Measurements from ENCODE around the gene POLD2.

The POLD2 gene

DNA sequence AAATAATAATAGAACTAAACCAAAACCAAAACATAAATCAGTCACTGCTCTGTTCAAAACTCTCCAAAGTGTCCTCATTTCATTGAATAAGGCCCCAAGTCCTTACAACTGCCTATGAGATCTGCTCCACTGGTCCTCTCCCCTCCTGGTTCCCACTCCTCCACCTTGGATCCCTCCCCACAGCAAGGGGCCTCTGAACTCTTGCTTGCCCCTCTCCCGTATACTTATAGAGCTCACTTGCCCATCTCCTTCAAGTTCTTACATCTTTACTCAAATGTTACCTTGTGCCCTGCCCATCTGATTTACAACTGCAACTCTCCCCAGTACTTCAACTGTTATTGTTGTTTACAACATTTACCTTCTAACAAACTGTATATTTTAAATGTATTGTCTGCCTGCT lies 819 bp downstream of the POLD2 start:
- H3K4me3 ChIP-seq (ENCODE audit: low read length), result peak overlapping the region; percentile 65
- TF ChIP-seq, protein P1, sequence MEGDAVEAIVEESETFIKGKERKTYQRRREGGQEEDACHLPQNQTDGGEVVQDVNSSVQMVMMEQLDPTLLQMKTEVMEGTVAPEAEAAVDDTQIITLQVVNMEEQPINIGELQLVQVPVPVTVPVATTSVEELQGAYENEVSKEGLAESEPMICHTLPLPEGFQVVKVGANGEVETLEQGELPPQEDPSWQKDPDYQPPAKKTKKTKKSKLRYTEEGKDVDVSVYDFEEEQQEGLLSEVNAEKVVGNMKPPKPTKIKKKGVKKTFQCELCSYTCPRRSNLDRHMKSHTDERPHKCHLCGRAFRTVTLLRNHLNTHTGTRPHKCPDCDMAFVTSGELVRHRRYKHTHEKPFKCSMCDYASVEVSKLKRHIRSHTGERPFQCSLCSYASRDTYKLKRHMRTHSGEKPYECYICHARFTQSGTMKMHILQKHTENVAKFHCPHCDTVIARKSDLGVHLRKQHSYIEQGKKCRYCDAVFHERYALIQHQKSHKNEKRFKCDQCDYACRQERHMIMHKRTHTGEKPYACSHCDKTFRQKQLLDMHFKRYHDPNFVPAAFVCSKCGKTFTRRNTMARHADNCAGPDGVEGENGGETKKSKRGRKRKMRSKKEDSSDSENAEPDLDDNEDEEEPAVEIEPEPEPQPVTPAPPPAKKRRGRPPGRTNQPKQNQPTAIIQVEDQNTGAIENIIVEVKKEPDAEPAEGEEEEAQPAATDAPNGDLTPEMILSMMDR (conservative IDR thresholded peaks at IDR 0.05; ENCODE audit: low read depth, low read length), result no peak
- DNase-seq (ENCODE audit: low read depth), result no peak

DNA sequence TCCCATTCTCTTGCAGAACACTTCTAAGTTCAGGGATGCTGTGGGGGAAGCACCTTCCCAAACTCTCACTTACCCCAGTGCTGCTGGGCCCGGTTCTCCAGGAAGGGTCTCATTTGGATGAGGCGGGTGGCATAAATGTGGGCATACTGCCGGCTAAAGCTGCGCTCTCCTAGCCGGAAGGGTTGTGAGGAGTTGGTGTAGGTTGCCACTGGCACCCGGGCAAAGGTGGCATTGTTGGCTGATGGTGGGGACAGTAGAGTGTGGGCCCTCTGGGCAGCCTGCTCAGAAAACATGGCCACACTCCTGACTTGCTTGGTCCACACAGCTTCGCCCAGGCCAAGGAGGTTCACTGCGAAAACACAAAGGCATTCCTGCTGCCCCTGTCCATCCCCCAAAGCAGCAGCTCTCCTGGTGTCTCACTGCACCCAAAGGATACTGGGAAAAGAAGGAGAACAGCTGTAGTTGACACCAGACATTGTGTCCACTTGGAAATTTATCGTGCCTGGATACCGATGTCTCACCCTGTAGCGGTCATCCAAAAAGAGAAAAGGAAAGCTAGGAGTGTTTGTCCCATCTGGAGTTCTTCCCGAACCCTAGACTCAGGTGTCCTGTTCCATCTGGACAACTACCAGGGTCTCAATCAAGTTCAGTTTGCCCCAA lies 1.5 kb downstream of the POLD2 start:
- no peak overlapping the region for H3K4me3 ChIP-seq (ENCODE audit: low read length)

DNA sequence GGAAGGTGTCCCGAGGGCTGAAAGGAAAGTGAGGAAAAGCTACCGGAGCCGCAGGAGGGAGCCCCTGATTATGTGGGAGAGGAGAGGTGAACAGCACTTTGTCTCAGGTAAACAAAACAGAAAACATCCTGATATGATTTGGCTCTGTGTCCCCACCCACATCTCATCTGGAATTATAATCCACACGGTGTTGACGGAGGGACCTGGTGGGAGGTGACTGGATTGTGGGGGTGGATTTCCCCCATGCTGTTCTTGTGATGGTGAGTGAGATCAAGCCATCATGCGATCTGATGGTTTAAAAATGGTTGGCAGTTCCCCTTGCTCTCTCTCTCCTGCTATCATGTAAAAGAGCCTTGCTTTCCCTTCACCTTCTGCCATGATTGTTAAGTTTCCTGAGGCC lies 3.0 kb downstream of the POLD2 start:
- TF ChIP-seq, protein P1 (conservative IDR thresholded peaks at IDR 0.05; ENCODE audit: low read depth, low read length), result no peak
- DNase-seq (ENCODE audit: low read depth), result no peak
- H3K4me3 ChIP-seq (ENCODE audit: low read length), result no peak overlapping the region

More for the DNA sequence above, 1.5 kb downstream of the POLD2 start:
- TF ChIP-seq, protein P1 (conservative IDR thresholded peaks at IDR 0.05; ENCODE audit: low read depth, low read length), result no peak
- no peak for DNase-seq (ENCODE audit: low read depth)

DNA sequence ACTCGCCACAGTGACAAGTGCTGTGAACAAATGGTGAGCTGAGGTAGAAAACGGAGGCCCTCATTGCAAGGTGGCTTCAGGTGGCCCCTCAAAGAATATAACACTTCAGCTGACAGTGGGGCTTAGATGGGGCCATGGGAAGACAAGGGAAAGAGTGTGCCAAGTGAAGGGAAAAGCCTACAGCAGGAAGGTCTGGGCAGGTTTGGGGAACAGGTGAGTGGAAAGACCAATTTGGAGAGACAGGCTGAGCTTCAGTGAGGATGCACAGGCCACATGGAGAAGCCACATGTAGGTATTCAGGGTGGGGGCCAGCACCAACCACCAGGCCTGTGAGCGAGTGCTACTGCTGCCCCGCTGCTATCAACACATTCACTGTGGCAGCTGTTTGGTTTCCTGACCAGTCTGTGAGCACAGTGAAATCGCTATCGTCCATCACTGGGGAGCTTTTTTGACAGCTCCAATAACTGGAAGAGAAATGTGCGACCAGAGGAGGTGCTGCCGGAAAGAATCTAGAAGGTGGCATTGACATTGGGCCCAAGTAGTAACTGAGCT lies 3.4 kb downstream of the POLD2 start:
- no peak overlapping the region for H3K4me3 ChIP-seq (ENCODE audit: low read length)
- no peak for DNase-seq (ENCODE audit: low read depth)
- TF ChIP-seq, protein P1 (conservative IDR thresholded peaks at IDR 0.05; ENCODE audit: low read depth, low read length), result no peak

DNA sequence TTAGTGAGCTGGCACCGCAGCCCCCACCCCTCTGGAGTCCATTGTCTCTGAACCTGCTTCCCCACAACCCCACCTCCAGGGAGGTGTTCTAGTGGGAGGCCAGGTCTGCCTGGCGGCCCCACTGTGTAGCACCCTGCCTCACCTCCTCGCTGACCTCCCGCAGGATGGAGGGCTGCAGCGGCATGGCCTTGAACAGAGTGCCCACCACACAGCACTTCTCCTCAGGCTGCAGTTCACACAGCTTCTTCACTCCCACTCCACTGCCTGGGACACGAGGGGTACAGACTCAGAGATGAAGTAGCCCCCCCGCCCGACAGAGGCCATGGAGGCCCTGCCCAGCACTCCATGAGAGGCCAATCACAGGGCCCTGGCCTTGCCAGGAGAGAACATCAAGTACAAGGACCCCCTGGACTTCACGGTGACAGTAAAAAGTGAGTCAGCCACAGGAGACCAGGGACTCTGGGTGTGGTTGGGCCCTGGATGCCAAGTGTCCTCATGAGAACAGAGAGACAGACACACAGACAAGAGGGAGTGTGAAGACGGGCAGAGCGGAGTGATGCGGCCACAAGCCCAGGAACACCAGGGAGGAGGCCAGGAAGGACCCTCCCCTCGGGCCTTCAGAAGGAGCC lies 5.4 kb downstream of the POLD2 start:
- no peak overlapping the region for H3K4me3 ChIP-seq (ENCODE audit: low read length)
- DNase-seq (ENCODE audit: low read depth), result no peak
- TF ChIP-seq, protein P1 (conservative IDR thresholded peaks at IDR 0.05; ENCODE audit: low read depth, low read length), result no peak

DNA sequence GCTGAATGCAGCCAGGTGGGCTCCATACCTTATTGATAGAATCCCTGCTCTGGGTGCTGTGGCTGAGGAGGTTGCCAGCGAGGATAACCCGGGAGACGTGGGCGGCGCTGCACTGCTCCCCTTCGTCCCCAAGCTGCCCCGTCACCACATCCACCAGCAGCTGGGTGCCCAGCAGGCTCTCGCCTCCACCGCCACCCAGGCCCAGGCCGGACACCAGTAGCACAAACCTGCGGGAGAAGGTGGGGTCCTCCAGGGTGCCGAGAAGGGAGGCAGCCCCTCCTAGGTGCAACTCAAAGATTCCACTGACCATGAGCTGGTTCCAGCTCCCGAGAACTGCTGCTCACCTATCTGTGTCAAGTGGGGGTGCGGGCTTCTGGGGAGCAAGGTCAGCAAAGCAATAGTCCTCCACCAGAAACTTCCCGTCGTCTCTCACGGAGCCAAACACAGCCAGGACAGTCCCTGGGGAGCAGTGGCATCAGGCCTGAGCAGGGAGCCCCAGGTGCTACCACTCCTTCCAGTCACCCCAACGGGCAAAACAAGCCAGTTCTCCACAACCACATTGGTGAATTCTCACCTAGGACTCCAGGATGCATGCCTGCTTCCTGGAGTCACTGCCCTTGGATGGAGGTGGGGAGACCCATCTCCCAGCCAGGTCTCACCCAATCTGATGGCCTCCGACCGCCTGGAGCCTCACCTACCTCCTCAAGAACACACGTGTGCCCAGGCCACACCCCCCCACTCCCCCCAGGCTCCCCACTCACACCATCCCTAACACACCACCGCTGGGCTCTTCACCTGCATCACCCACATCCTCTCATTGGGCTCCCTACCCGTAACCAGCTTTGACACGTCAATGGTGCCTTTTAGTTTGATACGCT lies 6.3 kb downstream of the POLD2 start:
- H3K4me3 ChIP-seq (ENCODE audit: low read length), result no peak overlapping the region
- no peak for DNase-seq (ENCODE audit: low read depth)
- TF ChIP-seq, protein P1 (conservative IDR thresholded peaks at IDR 0.05; ENCODE audit: low read depth, low read length), result no peak

All from retinal pigment epithelial cell (primary cell).